GM21576 (cell line): ENCODE data around the gene C2orf68.
"Not testable (repeated sequence)": the region's sequence is repeated elsewhere in the genome, so short reads cannot be mapped to it uniquely, and the experiment has no call there.

ENCODE experiments used
- ATAC-seq: cut with Tn5 transposase; IDR thresholded peaks from one replicate; pipeline ENCODE4 v1.9.1; 2021; ENCODE audit warnings: mild to moderate bottlenecking, moderate library complexity; ENCODE audit not compliant: unreplicated experiment

Gene C2orf68

DNA sequence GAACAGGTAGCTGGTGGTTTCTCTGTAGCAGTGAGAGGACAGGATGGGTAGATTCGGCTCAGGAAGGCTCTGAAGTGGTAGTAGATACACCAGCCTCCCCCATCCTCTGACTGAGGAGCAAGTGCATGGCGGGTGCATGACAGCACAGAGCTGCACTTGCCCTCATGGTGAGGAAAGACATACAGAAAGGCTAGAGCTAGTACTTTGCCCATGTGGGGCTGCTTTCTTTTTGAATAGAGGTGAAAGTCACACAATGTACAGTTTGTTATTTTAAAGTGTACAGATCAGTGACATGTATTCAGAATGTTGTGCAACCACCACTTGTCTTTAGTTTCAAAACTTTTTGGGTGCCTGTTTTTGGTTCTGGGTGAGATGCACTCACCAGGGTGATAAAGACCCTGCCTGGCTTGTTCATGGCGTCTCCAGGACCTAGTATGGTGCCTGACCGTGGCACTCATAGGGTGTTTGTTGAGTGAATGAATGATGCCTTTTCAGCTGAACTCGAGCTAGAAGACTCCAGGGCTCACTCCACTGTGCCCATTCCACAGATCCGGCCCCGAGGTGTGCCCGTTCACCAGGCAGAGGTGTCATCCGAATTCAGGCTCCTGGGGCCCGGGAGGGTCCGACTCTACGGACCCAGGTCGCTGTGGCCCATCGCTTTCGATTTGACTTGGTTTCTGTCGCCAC lies 28.1 kb downstream of the C2orf68 start:
- ATAC-seq: peak; percentile 6

DNA sequence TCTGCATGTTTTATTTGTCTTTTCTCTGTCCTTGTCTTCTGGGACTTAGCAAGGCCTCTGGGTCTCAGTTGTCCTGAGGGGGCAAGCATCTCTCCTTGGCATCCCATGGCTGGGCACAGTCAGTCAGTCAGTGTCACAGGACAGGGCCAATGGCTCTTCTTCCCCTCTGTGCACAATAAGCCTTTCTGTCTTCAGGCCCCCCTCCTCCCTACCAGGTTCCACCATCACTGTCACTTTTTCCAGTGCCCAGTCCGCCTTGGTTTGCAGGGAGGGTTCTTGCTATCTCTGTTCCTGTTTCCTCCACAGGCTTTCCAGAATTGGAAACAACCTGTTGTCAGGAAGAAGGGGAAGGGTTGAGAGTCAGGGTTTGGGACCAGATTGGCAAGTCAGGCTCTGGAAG lies 29.4 kb downstream of the C2orf68 start:
- no peak for ATAC-seq

DNA sequence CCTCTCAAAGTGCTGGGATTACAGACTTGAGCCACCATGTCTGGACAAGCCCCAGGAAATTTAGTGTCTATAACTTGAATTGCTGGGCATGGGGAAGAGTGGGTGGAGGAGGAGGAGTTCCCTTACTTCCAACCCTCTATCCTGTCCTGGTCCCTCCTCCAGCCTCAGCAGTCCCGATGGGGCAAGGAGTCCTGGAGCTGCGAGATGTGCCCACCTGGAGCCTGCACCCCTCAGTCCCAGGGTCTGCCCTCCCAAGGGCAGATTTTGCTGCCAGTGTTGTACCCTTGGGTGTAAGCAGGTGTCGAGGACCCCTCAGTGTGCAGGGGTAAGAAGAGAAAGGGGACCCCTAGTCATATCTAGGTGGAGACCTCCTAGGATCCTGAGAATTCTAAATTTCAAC lies 31.7 kb downstream of the C2orf68 start:
- no peak for ATAC-seq

DNA sequence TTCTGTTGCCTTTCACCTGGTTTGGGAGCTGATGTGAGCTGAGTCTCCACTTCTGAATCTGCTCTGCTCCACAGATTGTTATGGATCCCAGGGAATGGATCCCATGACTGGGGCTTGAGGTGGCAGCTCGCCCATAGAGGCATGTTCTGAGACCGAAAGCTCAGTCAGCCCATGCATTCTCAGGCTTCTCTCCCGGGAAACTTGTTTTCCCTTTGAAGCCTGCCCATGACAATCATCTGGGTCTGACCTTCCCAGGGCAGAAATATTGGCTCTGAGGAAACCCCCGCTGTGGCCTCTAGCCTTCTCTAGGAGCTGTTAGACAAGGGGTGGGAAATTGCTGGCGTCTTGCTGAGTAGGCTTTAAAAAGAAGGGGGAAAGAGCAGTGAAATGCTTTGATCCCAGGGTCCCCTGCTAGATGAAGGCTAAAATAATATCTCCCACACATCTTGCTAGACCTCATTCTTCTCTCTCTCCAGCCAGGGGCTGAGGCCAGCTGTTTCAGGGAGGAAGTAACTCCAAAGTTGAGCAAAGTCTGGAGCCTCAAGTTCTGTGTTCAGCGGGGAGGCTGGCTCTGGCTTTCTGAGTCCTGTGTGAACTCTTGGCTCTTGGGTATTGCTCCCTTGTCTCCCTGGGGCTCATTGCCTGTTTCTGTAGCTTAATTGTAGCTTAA lies 32.5 kb downstream of the C2orf68 start:
- ATAC-seq: no peak

DNA sequence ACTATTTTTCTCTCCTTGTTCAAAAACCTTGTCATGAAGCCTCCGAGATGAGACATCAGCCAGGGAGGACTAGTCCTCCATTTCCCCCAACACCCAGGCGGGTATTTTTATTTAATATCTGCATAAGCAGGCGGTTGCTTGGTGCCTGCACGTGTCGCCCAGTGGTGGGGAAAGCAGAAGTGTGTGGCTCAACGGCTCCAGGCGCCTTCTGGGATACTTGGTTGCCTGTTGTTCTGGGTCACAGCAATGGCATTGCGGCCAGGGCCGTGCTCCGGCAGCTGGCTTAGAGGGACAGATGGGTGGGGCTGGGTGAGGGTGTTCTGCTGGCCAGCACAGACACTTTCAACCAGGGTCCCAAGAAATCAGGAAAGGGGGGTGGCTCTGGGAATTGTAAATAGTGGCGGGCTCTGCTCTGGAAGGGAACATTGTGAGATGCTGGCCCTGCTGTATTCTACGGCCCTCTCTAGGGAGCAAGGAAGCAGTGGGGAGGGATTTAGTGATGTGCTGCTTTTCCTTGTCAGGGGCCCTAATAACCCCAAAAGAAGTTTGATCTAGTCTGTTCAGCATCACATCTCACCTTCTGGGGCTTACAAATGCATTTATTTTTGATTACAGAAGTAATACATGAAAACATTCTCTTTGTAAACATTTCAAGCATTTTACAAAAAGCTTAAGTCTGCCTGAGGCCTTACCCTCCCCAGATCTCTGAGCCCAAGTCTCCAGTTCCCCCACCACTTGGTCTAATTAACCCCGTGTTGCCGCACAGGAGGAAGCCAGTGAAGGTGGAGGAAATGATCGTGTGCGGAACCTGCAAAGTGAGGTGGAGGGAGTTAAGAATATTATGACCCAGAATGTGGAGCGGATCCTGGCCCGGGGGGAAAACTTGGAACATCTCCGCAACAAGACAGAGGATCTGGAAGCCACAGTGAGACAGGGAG lies 33.4 kb downstream of the C2orf68 start:
- ATAC-seq: peak; percentile 35

DNA sequence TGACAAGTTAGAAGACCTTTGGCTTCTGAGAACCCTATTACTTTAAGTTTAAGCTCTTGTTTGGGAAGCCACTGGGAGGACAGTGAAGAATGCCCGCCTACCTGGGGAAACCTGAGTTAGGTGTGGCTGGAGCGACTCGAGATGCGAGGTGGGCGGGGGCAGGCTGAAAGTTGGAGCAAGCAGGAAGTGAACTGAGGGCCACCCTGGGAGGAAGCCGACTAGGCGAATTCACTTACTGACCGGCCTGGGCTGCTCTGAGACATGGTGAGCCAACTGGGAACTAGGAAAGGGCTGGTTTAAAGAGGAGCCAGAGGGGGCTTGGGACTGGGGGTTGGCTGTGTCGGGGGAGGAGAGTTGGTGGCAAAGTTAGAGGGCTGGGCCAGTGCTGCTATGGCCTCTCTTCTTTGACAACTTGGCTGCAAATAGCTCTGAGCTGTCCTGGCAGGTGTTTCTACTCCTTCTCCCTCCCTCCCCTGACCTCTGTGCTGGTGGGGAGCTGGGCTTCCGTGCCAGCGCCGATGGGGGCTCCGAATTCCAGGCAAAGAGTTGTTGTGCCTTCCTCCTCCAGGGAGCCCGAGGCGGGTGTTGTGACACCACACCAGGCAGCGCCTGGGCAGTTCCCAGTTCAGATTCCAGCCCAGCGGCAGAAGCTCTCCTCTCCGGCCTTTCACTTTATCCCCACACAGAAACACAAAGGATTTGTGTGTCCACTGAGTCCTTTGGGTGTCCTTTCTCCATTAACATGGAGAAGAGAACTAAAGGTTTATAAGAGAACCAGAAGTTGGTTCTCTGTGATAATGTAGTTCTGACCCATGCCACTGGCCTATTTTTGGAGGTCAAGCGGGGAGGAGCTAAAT lies 34.3 kb downstream of the C2orf68 start, which contains the start of gene VAMP8:
VAMP8 (plus strand) TSS at position 201 of the 857 bp plus-strand sequence; CDS start at position 262, 61 bp downstream.
- ATAC-seq: peak; percentile 67

DNA sequence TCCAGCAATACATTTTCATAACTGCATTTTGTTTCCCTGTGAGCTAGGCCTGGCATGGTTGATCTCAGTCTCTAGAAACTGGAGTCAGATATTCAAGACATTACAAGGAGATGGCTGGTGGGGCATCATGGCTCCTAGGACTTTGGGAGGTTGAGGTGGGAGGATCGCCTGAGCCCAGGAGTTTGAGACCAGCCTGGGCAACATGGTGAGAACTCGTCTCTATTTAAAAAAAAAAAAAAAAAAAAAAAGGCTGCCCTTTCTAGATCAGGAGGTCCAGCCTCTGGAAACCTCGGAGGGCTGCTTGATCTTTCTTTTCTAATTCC lies 34.8 kb downstream of the C2orf68 start:
- no peak for ATAC-seq

DNA sequence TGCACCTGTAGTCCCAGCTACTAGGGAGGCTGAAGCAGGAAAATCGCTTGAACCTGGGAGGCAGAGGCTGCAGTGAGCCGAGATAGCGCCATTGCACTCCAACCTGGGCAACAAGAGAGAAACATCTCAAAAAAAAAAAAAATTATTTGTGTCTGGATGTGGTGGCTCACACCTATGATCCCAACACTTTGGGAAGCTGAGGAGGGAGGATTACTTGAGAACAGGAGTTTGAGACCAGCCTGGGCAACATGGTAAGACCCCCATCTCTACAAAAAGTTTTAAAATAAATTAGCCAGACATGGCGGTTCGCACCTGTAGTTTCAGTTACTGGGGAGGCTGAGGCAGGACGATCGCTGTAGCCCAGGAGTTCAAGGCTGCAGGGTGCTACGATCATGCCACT lies 36.1 kb downstream of the C2orf68 start:
- ATAC-seq: no peak

DNA sequence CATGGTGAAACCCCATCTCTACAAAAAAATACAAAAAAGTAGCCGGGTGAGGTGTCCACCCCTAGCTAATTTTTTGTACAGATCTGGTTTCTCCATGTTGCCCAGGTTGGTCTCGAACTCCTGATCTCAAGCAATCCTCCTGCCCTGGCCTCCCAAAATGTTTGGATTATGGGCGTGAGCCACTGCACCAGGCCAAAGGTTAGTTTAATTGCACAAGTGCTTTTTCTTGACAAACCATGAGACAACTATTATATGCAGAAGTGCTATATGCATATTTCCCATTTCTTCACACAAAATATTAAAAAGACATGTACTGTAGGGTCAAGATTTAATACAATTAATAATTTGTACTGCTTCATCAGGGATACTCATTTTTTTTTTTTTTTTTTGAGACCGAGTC lies 45.6 kb downstream of the C2orf68 start:
- no peak for ATAC-seq

DNA sequence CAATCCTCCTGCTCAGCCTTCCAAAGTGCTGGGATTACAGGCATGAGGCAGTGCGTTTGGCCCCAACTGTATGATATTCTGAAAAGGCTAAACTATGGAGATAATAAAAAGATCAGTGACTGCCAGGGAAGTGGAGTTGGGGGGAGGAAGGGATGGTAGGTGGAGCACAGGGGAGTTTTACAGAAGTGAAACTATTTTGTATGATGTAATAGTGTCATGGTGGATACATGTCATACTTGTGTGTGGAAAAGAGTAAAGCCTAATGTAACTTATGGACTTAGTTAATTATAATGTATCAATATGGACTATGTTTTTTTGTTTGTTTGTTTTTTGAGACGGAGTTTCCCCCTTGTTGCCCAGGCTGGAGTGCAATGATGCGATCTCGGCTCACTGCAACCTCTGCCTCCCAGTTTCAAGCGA lies 47.7 kb downstream of the C2orf68 start:
- no peak for ATAC-seq

DNA sequence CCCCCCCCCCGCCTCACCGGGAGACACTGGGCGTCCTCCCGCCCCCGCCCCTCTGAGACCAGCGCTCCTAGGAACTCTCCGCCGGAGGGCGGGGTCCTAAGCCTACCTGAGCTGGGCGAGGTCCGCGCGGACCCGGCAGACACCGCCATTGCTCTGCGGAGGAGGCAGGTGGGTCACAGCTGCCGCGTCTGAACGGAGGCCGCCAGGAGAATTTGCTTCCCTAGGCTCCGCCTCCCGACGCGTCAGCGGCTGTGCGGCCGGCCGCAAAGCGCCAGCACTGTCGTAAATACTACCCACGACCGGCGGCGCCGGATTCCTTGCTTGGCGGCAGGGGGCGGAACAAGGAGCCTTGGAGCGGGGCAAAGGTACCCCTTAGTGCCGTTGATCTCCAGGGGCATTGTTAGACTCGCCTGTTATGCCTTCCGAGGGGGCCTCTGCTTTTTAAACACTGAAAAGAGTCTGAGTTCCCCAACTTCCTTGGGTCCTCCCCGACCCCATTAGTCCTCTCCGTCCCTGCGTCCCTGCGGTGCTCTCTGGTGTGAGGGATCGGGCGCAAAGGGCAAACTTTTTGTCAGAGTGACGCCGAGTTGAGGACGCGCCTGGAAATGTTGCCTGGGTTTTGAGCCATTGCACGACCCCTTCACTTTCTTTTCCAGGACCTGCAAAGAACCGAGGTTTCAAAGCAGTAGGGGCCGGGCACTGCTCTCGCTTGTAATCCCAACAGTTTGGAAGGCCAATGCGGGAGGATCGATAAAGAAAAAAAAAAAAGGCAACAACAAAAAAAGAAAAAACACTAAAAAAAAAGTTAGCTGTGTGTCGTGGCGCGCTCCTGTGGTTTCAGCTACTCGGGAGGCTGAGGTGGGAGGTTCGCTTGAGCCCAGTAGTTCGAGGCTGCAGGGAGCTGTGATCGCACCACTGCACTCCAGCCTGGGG lies 50.3 kb downstream of the C2orf68 start, which contains the start of gene GGCX:
GGCX (minus strand) TSS at position 214 of the 933 bp plus-strand sequence; CDS start at position 149, 65 bp downstream.
- peak; percentile 83 for ATAC-seq

DNA sequence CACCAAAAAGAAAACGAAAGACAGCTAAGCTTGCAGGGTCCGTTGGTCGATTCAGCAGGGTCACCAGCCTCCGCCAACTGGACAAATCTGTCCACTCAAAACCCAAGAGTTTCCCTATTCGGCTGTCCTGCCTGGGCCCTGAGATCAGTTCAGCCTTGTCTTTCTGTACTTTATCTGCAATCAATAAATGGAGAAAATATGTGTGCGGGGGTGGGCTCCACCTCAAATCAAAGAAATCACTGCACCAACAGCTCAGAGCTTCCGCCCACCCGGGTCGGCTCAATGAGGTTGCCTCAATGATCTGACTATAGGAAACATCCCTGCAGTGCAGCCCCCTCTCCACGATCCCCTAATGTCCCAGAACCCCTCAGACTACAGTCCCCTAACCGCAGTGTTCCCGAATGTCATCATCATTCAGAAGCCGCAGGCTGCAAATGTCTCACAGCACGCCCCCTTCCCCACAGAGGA lies 51.0 kb downstream of the C2orf68 start:
- peak; percentile 19 for ATAC-seq

DNA sequence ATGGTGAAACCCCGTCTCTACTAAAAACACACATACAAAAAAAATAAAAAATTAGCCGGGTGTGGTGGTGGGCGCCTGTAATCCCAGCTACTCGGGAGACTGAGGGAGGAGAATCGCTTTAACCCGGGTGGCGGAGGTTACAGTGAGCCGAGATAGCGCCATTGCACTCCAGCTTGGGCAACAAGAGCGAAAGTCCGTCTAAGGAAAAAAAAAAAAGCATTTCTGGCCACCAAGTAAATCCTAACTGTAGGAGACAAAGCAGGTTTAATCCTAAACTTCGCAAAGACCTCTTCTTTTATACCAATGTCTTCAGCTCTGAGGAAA lies 51.5 kb downstream of the C2orf68 start:
- not testable (repeated sequence) for ATAC-seq

DNA sequence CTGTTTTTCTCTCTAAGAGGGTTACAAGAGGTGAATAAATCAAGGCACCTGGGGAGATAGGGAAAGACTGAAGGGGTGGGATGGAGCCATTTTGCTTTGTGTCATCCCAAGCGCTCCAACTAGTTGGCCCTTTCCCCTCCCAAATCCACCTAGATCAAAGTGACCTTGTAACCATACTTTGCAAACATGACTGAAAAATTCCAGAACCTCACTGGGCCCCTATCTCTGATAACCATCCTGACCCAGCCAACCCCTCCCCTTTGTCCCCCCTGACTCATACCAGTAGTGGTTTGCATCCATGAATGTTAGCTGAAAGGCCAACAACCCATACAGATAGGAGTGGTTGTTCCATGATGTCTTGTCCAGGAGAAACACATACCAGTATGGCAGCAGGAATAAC lies 53.7 kb downstream of the C2orf68 start:
- ATAC-seq: no peak

DNA sequence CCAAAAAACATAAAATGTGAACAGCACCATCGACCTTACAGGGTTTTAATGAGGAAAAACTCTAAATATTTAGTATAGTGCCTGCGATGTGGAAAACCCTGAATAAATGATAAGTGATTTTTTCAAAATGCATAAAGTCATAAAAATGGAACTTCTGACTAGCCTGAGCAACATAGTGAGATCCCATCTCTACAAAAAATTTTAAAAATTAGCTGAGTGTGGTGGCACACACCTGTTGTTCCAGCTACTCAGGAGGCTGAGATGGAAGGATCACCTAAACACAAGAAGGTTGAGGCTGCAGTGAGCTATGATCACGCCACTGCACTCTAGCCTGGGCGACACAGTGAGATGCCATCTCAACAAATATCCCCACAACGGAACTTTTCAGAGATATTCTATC lies 54.7 kb downstream of the C2orf68 start:
- no peak for ATAC-seq
